ENCODE data around the gene SEMA4D. TPM values are rescaled to one million over a fixed set of nuclear protein-coding genes. Genes with fewer than 3 reads are reported as not detected.
"Not testable (repeated sequence)": the region's sequence is repeated elsewhere in the genome, so short reads cannot be mapped to it uniquely, and the experiment has no call there.

SEMA4D gene
- total RNA-seq, 1 donor from 2014 or later = 49.9 TPM

- H3K36me3 ChIP-seq = peaks cover 26% of the 10 kb centered on the region
- no peak for TF ChIP-seq CTCF (IDR thresholded peaks at IDR 0.05)
- no peaks in the 10 kb centered on the region for H3K4me1 ChIP-seq
- H3K9me3 ChIP-seq = no peaks in the 10 kb centered on the region
- no peak overlapping the region for H3K27ac ChIP-seq
- no peak for ATAC-seq
- no peaks in the 10 kb centered on the region for H3K27me3 ChIP-seq (ENCODE audit: low read depth)
- intact Hi-C loops (cut with DNase I) = no loop called here
- DNase-seq = no peak
- H3K4me3 ChIP-seq = no peak overlapping the region
Observed at GRCh38 chr9:89374176-89374575, 123.7 kb downstream of the SEMA4D start.

GRCh38 chr9:89372979-89373378, 124.9 kb downstream of the SEMA4D start:
- TF ChIP-seq CTCF (IDR thresholded peaks at IDR 0.05) = no peak
- no peak for DNase-seq
- Histone ChIP-seq H3K9me3 (no peaks in the 10 kb centered on the region), H3K27ac (no peak overlapping the region), H3K4me3 (no peak overlapping the region), H3K36me3 (peaks cover 14% of the 10 kb centered on the region), H3K27me3 (ENCODE audit: low read depth) (no peaks in the 10 kb centered on the region), H3K4me1 (no peaks in the 10 kb centered on the region)
- intact Hi-C loops (cut with DNase I) = no loop called here
- ATAC-seq = peak; percentile 6 to 8

GRCh38 chr9:89372230-89372816, 125.6 kb downstream of the SEMA4D start:
- intact Hi-C loops (cut with DNase I) = no loop called here
- Histone ChIP-seq H3K9me3 (no peaks in the 10 kb centered on the region), H3K27ac (no peak overlapping the region), H3K27me3 (ENCODE audit: low read depth) (no peaks in the 10 kb centered on the region), H3K36me3 (peaks cover 9% of the 10 kb centered on the region), H3K4me1 (no peaks in the 10 kb centered on the region), H3K4me3 (no peak overlapping the region)
- no peak for TF ChIP-seq CTCF (IDR thresholded peaks at IDR 0.05)
- ATAC-seq (peak; percentile 9 to 19), DNase-seq (no peak)

GRCh38 chr9:89371791-89372190, 126.1 kb downstream of the SEMA4D start:
- H3K9me3 ChIP-seq; H3K4me3 ChIP-seq; H3K27me3 ChIP-seq (ENCODE audit: low read depth); DNase-seq; intact Hi-C loops (cut with DNase I); H3K4me1 ChIP-seq; H3K36me3 ChIP-seq; H3K27ac ChIP-seq: not testable (repeated sequence)
- ATAC-seq = peak in 1 of 2 donors; percentile 34

- Histone ChIP-seq H3K27ac (no peak overlapping the region), H3K4me3 (no peak overlapping the region), H3K4me1 (no peaks in the 10 kb centered on the region), H3K27me3 (ENCODE audit: low read depth) (no peaks in the 10 kb centered on the region), H3K9me3 (no peaks in the 10 kb centered on the region), H3K36me3 (no peaks in the 10 kb centered on the region)
- DNase-seq = no peak
- intact Hi-C loops (cut with DNase I) = no loop called here
- no peak for TF ChIP-seq CTCF (IDR thresholded peaks at IDR 0.05)
- ATAC-seq = no peak
Observed at GRCh38 chr9:89370593-89370992, 127.3 kb downstream of the SEMA4D start.

- DNase-seq (no peak), ATAC-seq (no peak)
- intact Hi-C loops (cut with DNase I) = no loop called here
- no peak for TF ChIP-seq CTCF (IDR thresholded peaks at IDR 0.05)
- H3K4me3 ChIP-seq = no peak overlapping the region
- H3K9me3 ChIP-seq = no peaks in the 10 kb centered on the region
- H3K27ac ChIP-seq = no peak overlapping the region
- no peaks in the 10 kb centered on the region for H3K27me3 ChIP-seq (ENCODE audit: low read depth)
- H3K4me1 ChIP-seq = no peaks in the 10 kb centered on the region
- no peaks in the 10 kb centered on the region for H3K36me3 ChIP-seq
Observed at GRCh38 chr9:89368978-89369377, 128.9 kb downstream of the SEMA4D start.
